ENCODE data around the gene ZNF697. TPM values are rescaled to one million over a fixed set of nuclear protein-coding genes. Genes with fewer than 3 reads are reported as not detected.
A peak's percentile ranks its signal among the peaks of the same experiment; 100 is the strongest.

Gene ZNF697
- total and polyA plus RNA-seq, 10 of the 15 experiments (the other 5 are each of a cell fraction or from before 2014, with no cell fraction given) = 0.48 to 5.9 (median 3.0) TPM

GRCh38 chr1:119675349-119676345, 27.6 kb upstream of the ZNF697 start:
- Histone ChIP-seq H3K36me3 (ENCODE audit: control insufficient read depth in 2 of 2, insufficient read depth in 2 of 2, low read length in 1 of 2) (no peaks in the 10 kb centered on the region), H2AFZ (ENCODE audit: control insufficient read depth, low read depth, low read length) (peak overlapping the region; percentile 33), H3K9ac (ENCODE audit: control insufficient read depth, insufficient read depth, low read length) (no peak overlapping the region), H3K4me3 (no peak overlapping the region; the same call in 1 of the 2 replicates), H3K4me1 (ENCODE audit: control insufficient read depth, insufficient read depth, low read length) (no peaks in the 10 kb centered on the region), H3K79me2 (ENCODE audit: control insufficient read depth, insufficient read depth, low read length) (no peaks in the 10 kb centered on the region), H4K20me1 (ENCODE audit: control insufficient read depth, insufficient read depth) (no peaks in the 10 kb centered on the region), H3K9me3 (replicated peaks; ENCODE audit: control insufficient read depth, insufficient read depth, low read length) (no peaks in the 10 kb centered on the region), H3K27me3 (replicated peaks in 1 of 2; ENCODE audit: control insufficient read depth in 2 of 2, insufficient read depth in 2 of 2, low read length in 1 of 2) (no peaks in the 10 kb centered on the region; a peak in 1 of 4 replicates), H3K27ac (ENCODE audit: control insufficient read depth, insufficient read depth) (no peak overlapping the region), H3K4me2 (ENCODE audit: control insufficient read depth, insufficient read depth) (peak overlapping the region; percentile 0; the same call in 1 of the 2 replicates)
- ChIA-PET SMC1A (ENCODE audit: uncharacterized antibody, unreplicated experiment) (interaction anchor here (0.5 to 7.2 kb wide), 26 partner anchors 11 to 346 kb away, joined by 3 to 119 read pairs (median 4); partner anchors contain the start of gene ZNF697), RAD21 (ENCODE audit: unreplicated experiment) (interaction anchor here (0.9 to 6.4 kb wide), 12 partner anchors 11 to 303 kb away, joined by 3 to 55 read pairs (median 6); no protein-coding TSS in a partner anchor), POLR2A (no interaction called here), CTCF (interaction anchor here (0.6 to 16.0 kb wide), 26 partner anchors 8 to 394 kb away, joined by 3 to 446 read pairs (median 6); partner anchors contain the start of gene ZNF697)
- peak; percentile 94 for ATAC-seq
- BruUV-seq (replicated peaks) = no TSS peak
- 33% methylated on average over 15 of the region's 16 CpGs for WGBS (ENCODE audit: insufficient coverage, insufficient replicate concordance, low lambda C conversion rate, missing lambda C conversion rate)
- FAIRE-seq = peak; percentile 98
- in situ Hi-C loops (cut with MboI) = loop anchor here (10.0 kb wide), 1 partner anchor 301 kb away; no protein-coding TSS in a partner anchor
- DNase-seq (ENCODE audit: low read depth, low spot score) = peak; percentile 42
- intact Hi-C loops (cut with micrococcal nuclease; ENCODE audit: unreplicated experiment) = loop anchor here (1.0 to 5.0 kb wide), 3 partner anchors 62 to 126 kb away; no protein-coding TSS in a partner anchor
- TF ChIP-seq NRF1 (conservative IDR thresholded peaks at IDR 0.05; ENCODE audit: low read depth, low read length) = no peak
- TF ChIP-seq, protein P1, sequence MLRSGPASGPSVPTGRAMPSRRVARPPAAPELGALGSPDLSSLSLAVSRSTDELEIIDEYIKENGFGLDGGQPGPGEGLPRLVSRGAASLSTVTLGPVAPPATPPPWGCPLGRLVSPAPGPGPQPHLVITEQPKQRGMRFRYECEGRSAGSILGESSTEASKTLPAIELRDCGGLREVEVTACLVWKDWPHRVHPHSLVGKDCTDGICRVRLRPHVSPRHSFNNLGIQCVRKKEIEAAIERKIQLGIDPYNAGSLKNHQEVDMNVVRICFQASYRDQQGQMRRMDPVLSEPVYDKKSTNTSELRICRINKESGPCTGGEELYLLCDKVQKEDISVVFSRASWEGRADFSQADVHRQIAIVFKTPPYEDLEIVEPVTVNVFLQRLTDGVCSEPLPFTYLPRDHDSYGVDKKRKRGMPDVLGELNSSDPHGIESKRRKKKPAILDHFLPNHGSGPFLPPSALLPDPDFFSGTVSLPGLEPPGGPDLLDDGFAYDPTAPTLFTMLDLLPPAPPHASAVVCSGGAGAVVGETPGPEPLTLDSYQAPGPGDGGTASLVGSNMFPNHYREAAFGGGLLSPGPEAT (IDR thresholded peaks at IDR 0.05; ENCODE audit: low read depth) = no peak
- no peak for TF ChIP-seq E4F1 (IDR thresholded peaks at IDR 0.05; ENCODE audit: borderline replicate concordance, partially characterized antibody)
- no peak for TF ChIP-seq BHLHE40 (IDR thresholded peaks at IDR 0.05; ENCODE audit: borderline replicate concordance in 1 of 2, low read depth in 2 of 2, low read length in 1 of 2)
- no peak for TF ChIP-seq ZBTB4 (CRISPR knock-in tag; IDR thresholded peaks at IDR 0.05)
- no peak for TF ChIP-seq EP300 (IDR thresholded peaks at IDR 0.05; ENCODE audit: borderline replicate concordance in 1 of 2, control insufficient read depth in 1 of 2, low read depth in 2 of 2, low read length in 2 of 2)
- no peak for TF ChIP-seq PML (IDR thresholded peaks at IDR 0.05; ENCODE audit: low read length)
- no peak for TF ChIP-seq SIN3A (IDR thresholded peaks at IDR 0.05; ENCODE audit: low read depth, low read length)
- no peak for TF ChIP-seq RCOR1 (conservative IDR thresholded peaks at IDR 0.05; ENCODE audit: low read depth, low read length)
- no peak for TF ChIP-seq HDAC2 (IDR thresholded peaks at IDR 0.05)
- TF ChIP-seq RBBP5 (conservative IDR thresholded peaks at IDR 0.05) = no peak

Measured in GM12878 (cell line).